ENCODE measurements around the gene B3GNT5. TPM values are rescaled to one million over a fixed set of nuclear protein-coding genes. Genes with fewer than 3 reads are reported as not detected.

Gene B3GNT5
- total RNA-seq, 2 donors from 2014 or later = 10.5 to 18.0 TPM

DNA sequence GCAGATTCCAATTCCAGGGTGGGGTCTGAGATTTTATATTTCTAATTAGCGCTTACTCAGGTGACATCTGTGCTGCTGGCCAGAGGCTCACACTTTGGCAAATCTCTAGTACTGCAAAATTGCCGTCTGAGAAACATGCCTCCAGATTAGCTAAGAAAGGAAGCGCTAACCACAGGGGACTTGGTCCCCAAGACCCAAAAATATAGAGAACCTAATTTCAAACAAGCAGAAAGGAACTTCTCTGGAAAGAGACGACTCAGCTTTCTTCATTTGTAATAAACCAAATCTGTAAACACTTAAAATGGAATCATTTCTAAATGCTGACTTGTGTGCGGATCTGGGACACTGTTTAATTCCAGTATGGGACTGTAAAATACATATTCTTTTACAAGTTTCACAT is 55.7 kb downstream of the B3GNT5 start:
- Histone ChIP-seq H3K4me1 (ENCODE audit: control insufficient read depth, insufficient read depth, low read length) (peaks cover 2% of the 10 kb centered on the region), H3K9me3 (ENCODE audit: control insufficient read depth, low read length) (no peaks in the 10 kb centered on the region), H3K4me3 (ENCODE audit: low read length) (no peak overlapping the region), H3K27ac (ENCODE audit: low read depth, low read length) (no peak overlapping the region), H3K27me3 (ENCODE audit: control insufficient read depth, insufficient read depth, low read length, poor library complexity, severe bottlenecking) (no peaks in the 10 kb centered on the region), H3K36me3 (ENCODE audit: control insufficient read depth, insufficient read depth, low read length) (peaks cover 96% of the 10 kb centered on the region), H3K9ac (ENCODE audit: extremely low read depth, low read length, poor library complexity, severe bottlenecking) (no peak overlapping the region)
- peaks cover 87% of the 10 kb centered on the region for H3K36me3 Mint-ChIP-seq (ENCODE audit: low read depth)
- 93 to 97% methylated on average over 4 to 5 of the region's 5 CpGs for WGBS, 2 experiments (ENCODE audit: insufficient coverage in 1 of 2, insufficient read length in 1 of 2)
- no peak overlapping the region for H3K4me3 Mint-ChIP-seq
- H3K9me3 Mint-ChIP-seq = no peaks in the 10 kb centered on the region
- DNase-seq = no peak
- no peak for TF ChIP-seq CTCF (conservative IDR thresholded peaks at IDR 0.05)
- H3K27ac Mint-ChIP-seq = no peak overlapping the region
- no peaks in the 10 kb centered on the region for H3K27me3 Mint-ChIP-seq (ENCODE audit: insufficient read depth)
- peaks cover 9% of the 10 kb centered on the region for H3K4me1 Mint-ChIP-seq

DNA sequence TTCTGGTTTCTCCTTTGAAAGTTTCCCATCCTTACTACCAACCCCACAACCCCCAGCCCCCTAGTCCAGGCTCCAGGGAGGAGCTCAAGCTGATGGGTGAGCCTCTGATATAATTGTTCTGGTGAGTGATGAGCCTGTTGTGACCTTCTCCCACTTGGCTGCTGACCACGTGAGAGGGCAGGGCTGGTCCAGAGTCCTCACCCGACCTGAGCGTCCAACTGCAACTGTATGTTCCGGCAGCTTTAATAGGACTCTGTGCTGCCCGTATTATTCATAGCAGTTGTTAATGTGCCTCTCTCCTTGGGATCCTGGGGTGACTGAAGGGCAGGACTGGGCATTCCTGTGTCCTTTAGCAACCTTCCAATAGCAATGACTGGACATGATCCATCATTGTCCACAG is 56.2 kb downstream of the B3GNT5 start:
- H3K9me3 Mint-ChIP-seq = no peaks in the 10 kb centered on the region
- 96 to 100% methylated on average over 5 of the region's 5 CpGs for WGBS, 2 experiments (ENCODE audit: insufficient coverage in 1 of 2, insufficient read length in 1 of 2)
- Histone ChIP-seq H3K9me3 (ENCODE audit: control insufficient read depth, low read length) (no peaks in the 10 kb centered on the region), H3K27ac (ENCODE audit: low read depth, low read length) (no peak overlapping the region), H3K4me1 (ENCODE audit: control insufficient read depth, insufficient read depth, low read length) (peaks cover 2% of the 10 kb centered on the region), H3K36me3 (ENCODE audit: control insufficient read depth, insufficient read depth, low read length) (peaks cover 96% of the 10 kb centered on the region), H3K9ac (ENCODE audit: extremely low read depth, low read length, poor library complexity, severe bottlenecking) (no peak overlapping the region), H3K4me3 (ENCODE audit: low read length) (no peak overlapping the region), H3K27me3 (ENCODE audit: control insufficient read depth, insufficient read depth, low read length, poor library complexity, severe bottlenecking) (no peaks in the 10 kb centered on the region)
- no peaks in the 10 kb centered on the region for H3K27me3 Mint-ChIP-seq (ENCODE audit: insufficient read depth)
- no peak overlapping the region for H3K4me3 Mint-ChIP-seq
- peaks cover 13% of the 10 kb centered on the region for H3K4me1 Mint-ChIP-seq
- no peak for DNase-seq
- H3K36me3 Mint-ChIP-seq (ENCODE audit: low read depth) = peaks cover 86% of the 10 kb centered on the region
- no peak overlapping the region for H3K27ac Mint-ChIP-seq
- TF ChIP-seq CTCF (conservative IDR thresholded peaks at IDR 0.05) = no peak

GRCh38 chr3:183310936-183311335 is 57.9 kb downstream of the B3GNT5 start:
- Mint-ChIP-seq H3K4me3 (no peak overlapping the region), H3K9me3 (no peaks in the 10 kb centered on the region), H3K27me3 (ENCODE audit: insufficient read depth) (no peaks in the 10 kb centered on the region), H3K36me3 (ENCODE audit: low read depth) (peaks cover 83% of the 10 kb centered on the region), H3K27ac (no peak overlapping the region), H3K4me1 (peaks cover 15% of the 10 kb centered on the region)
- no peaks in the 10 kb centered on the region for H3K27me3 ChIP-seq (ENCODE audit: control insufficient read depth, insufficient read depth, low read length, poor library complexity, severe bottlenecking)
- no peak overlapping the region for H3K9ac ChIP-seq (ENCODE audit: extremely low read depth, low read length, poor library complexity, severe bottlenecking)
- no peak overlapping the region for H3K27ac ChIP-seq (ENCODE audit: low read depth, low read length)
- 88 to 96% methylated on average over 2 to 3 of the region's 3 CpGs for WGBS, 2 experiments (ENCODE audit: insufficient coverage in 1 of 2, insufficient read length in 1 of 2)
- peaks cover 2% of the 10 kb centered on the region for H3K4me1 ChIP-seq (ENCODE audit: control insufficient read depth, insufficient read depth, low read length)
- H3K9me3 ChIP-seq (ENCODE audit: control insufficient read depth, low read length) = no peaks in the 10 kb centered on the region
- no peak for DNase-seq
- H3K4me3 ChIP-seq (ENCODE audit: low read length) = no peak overlapping the region
- no peak for TF ChIP-seq CTCF (conservative IDR thresholded peaks at IDR 0.05)
- peaks cover 95% of the 10 kb centered on the region for H3K36me3 ChIP-seq (ENCODE audit: control insufficient read depth, insufficient read depth, low read length)

Data from endodermal cell (in vitro differentiated cells).